ENCODE results near the gene RNASE13.

Gene RNASE13

DNA sequence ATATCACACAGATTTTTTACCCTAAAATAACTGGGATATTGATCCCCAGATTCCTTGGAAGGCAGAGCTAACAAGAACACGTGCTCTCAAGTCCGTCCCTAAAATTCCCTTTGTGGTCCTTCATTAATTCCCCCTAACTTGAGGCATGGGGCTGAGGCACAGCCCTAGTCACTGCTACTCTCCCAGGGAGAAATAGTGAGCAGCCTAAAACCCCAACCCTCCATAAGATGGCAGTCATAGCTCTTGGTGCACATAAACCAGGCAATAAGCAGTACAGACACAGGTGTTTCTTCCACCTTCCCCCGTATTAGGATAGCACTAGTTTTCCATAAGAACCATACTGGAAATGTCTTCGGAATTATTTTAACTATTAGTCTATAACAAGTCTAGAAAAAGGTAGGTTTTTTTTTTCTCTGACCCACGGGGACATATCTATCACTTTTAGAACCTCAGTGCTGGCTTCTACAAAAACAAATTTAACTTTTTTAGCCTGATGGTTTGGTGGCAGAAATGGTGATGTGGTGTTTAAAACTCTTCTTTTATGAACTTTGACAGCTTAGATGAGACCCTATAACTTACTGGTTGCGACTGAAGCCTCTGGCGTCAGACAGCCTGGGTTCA, 32.4 kb upstream of the RNASE13 start:
- no peak for DNase-seq (ENCODE audit: low read depth)

DNA sequence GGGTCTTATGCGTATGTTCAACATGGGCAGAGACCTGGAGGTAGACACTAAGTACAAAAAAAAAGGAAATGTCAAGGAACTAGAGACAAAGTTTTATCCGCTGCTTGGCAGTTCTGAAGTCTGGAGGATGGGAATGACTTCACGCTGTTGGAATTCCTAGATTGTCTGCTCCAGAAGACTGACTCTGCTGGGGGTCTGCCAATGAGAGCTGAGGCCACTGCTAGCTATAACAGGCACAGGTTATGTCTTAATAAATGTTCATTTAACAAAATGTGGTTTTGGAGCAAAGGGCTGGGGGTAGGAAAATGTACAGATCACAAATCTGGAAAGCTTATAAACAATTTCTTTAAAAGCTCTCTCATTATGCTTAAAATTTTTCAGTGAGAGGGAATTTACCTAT, 28.9 kb upstream of the RNASE13 start:
- no peak for DNase-seq (ENCODE audit: low read depth)

DNA sequence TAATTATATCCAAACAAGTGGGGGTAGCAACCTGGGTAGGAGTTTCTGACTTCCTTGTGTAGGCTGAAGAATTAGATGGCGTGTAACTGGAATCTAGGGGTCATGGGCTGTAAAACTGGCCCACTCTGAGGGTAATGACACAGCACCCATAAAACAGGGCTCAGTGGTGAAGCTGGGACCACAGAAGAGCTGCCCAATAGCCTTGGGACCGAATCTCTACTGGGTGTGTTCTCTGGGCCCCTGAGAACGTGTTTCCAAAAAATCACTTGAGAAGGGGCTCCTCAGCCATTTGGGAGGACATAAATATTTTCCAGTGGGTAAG, 26.7 kb upstream of the RNASE13 start:
- no peak for DNase-seq (ENCODE audit: low read depth)

DNA sequence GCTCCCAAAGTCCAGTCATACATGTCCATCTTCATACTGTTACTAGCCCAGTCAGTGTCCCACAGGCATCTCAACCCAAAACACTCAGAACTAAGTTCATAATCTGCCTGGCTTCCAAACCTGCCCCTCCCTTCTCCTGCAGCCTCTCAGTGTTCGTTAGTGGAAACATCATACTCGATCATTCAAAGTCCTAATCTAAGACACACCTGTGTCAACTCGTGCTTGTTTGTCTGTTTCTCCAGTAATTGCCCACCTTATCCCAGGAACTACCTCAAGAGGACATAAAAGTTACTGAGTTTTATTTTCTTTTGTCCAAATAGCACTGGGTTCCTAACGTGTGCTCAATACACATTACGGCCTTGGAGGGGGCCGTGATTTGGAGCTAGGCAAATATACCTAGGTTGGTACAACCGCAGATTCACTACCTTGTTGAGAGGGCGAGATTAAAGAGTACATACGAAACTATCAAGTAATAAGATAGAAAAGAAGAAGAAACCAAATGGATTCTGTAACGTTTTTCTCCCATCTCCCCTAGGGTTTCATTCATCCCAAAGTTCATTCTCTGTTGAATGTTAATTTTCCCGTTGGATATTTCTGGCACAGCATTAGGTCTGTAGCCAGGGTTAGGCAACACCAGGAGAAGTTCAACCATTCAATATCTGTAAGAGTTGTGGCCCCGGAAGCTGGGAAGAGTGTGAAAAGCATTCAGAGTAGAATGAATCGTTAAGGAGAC, 26.2 kb upstream of the RNASE13 start:
- DNase-seq (ENCODE audit: low read depth) = no peak

DNA sequence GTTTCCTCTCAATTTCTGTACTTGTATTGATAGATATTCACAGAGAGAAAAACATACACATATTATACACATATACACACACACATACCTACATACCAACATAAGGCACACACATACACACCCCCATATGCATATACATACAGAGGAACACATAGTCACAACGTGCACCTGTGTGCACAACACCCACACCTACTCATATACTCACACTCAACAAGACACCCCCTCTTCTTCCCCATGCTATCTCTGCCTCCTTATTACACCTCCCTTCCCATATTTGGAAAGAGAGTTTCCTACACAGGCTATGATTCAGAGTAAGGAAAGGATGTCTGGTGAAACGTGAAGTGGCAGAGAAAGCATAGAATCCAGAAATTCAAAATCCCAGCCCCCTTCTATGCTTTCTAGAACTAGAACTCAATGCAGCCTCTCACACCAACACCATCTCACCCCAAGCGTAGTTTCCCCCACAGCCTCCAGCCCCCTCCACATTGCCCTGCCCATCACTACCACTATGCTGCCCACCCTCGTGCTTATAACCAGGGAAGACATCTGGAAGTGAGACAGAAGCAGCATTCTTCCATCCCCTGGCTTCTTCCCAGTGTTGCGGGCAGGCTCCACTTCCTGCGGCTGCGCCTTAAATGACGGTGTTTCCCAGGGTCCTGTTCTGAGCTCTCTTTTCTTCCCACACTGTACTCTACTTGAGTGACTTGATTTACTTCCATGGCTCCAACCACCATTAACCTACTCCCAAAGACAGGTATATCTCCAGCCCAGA, 25.4 kb upstream of the RNASE13 start:
- no peak for DNase-seq (ENCODE audit: low read depth)

DNA sequence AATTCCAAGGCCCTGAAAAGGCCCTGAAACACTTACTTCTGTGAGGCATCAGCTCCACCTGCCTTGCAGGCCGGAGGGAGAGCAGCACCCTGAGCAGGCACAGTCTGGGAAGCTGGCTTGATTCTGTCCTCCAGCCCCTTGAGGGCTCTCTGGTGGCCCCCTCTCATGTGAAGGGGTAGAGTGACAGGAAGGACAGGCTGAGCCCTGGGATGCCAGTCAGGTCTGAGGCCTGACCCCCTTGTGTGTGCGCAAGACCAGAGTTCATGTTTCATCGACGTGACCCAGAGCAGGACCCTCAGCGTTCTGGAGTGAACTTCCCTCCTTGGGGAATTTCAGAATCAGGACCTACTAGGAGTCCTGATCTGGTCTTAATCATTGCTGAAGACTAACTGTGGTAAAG, 24.3 kb upstream of the RNASE13 start:
- no peak for DNase-seq (ENCODE audit: low read depth)

DNA sequence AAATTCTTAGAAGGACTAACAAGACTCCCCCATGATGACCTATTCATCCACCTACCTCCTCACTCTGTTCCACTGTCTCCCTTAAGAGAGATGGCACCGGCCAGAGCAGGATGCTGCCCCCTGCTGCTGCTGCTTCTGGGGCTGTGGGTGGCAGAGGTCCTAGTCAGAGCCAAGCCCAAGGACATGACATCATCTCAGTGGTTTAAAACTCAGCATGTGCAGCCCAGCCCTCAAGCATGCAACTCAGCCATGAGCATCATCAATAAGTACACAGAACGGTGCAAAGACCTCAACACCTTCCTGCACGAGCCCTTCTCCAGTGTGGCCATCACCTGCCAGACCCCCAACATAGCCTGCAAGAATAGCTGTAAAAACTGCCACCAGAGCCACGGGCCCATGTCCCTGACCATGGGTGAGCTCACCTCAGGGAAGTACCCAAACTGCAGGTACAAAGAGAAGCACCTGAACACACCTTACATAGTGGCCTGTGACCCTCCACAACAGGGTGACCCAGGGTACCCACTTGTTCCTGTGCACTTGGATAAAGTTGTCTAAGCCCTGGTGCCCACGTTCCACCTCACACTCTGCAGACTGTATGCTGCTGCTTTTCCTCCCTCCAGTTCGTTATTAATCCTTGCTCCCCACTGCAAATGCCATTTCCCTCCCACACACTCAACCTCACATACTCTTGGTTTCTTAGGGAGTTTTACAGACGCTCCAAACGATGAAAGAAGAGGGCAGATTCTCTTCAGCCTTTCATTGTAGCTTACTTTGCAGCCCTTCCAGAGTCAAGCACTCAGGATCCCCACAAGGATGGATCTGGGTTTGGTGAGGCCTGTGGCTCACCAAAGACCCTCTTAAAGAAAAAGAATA, 23.4 kb upstream of the RNASE13 start, which contains the start of gene RNASE8:
TSS of gene RNASE8 (plus strand) at position 20 of the 873 bp plus-strand sequence. CDS start at position 91, 71 bp downstream.
- DNase-seq (ENCODE audit: low read depth) = no peak

DNA sequence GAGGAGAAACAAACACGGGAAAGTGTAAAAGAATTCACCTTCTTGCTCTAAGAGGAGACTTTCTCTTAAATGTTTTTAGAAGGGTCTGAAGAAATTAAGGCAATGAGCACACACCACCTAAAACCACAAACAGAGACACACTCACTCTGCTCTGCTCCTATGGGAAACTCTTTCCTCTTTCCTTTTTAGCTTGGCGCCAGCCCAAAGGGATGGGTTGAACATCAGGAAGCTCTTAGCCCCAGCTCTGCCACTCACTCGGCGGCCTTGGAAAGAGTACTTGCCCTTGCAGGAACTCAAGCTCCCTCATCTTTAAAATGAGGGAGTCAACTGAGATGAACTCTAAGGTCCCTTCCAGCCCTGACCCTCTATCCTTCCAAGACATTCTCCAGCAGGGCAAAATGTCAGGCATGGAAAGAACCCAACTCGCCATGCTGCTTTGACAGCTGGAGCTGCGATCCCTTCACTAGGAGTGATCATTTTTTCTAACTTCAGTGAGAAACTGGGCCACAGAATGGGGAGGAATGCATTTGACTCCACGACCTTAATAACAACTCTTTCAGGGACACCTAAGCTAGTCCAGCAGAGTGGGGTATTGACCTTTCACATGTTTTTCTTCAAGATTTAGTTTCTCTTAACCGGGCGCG, 22.0 kb upstream of the RNASE13 start:
- no peak for DNase-seq (ENCODE audit: low read depth)

DNA sequence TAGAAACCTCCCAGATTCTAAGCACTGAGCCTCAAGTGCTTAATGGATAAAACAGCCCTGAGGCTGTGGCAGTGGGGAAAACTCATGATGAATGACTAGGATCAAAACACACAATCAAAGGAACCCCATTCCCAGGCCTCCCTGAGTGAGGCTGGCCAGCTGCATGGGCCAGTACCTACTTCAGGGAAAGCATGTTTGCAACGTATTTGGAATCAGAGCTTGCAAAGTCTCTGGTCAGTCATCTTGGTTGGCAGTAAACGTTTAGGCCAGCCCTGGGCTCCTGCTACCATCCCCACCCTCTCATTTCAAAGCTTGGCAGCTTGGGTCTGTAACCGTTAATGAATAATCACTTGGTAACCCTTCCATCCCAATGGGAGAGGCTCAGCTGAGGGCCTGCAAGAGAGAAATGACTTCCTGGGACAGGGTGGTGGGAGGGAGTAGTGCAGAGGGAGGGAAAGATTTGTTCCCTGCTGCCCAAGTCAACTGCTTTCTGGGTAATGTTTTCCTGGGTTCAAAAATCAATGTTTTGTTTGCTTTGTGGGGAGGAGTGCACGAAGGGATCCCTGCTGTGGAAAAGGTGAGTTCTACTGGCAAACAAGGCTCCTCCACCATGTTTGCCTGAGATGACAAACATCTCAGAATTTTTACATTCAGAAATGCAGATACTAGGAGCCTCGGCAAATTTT, 21.0 kb upstream of the RNASE13 start:
- DNase-seq (ENCODE audit: low read depth) = no peak

DNA sequence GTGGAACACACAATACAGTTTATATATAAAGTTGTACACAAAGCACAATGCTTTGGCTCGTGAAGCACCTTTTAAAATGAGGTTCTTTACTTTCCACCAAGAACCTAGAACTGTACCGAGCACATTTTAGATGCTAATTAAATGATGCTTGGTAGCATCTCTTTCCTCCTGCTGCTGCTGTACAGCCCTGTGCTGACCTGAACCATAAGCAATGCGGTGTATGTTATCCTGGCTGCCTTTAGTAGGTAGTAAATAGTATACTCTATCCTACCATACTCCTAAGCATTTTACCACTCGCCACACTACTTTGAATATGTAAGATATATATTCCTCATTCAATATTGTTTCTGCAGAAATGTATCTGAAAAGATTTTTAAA, 20.1 kb upstream of the RNASE13 start:
- no peak for DNase-seq (ENCODE audit: low read depth)

DNA sequence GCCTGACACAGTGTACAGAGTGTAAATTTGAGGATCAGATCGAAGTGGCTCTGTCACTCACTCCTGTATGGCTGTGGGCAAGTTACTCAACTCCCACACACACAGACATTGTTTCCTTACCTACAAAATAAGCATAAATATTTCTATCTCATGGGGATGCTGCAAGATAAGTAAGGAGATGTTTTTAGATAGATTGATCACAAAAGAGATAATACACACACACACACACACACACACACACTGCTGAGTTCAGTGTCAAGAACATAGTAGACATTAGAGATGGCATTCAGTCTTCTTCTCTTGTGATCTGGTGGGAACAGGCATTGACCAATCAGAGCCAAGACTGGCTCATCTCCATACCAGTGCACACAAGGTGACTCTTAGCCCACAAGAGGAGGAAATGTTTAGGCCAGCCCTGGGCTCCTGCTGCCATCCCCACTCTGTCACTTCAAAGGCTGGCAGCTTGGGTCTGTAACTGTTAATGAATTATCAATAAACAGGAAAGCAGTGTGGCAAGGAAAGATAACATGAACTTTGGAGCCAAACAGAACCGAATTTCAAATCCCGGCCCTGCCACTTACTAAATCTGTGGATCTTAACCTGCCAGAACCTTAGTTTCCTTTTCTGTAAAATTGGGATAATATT, 19.6 kb upstream of the RNASE13 start:
- DNase-seq (ENCODE audit: low read depth) = no peak

DNA sequence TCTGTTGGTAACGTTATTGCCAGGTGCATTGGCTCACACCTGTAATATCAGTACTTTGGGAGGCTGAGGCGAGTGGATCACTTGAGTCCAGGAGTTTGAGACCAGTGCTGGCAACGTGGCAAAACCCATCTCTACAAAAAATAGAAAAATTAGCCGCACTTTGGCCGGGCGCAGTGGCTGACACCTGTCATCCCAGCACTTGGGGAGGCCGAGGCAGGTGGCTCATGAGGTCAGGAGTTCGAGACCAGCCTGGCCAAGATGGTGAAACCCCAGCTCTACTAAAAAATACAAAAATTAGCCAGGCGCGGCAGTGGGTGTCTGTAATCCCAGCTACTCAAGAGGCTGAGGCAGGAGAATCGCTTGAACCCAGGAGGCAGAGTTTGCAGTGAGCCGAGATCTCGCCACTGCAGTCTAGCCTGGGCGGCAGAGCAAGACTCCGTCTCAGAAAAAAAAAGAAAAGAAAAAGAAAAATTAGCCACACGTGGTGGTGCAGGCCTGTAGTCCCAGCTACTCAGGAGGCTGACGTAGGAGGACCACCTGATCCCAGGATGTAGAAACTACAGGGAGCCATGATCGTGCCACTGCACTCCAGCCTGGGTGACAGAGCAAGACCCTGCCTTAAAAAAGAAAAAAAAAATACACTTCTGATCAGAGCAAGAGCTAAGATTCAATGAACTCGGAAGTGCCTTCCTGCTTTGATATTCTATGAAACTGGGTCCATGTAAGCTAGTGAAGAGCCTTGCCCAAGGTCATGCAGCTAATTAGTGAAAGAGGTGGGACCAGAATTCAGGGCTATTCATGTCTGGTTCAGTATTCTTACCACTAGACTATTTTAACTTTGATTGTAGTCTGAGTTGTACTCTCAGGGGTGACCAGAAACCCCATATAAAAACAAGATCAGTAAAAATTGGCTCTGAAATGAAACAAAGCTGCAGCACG, 18.8 kb upstream of the RNASE13 start:
- DNase-seq (ENCODE audit: low read depth) = no peak

DNA sequence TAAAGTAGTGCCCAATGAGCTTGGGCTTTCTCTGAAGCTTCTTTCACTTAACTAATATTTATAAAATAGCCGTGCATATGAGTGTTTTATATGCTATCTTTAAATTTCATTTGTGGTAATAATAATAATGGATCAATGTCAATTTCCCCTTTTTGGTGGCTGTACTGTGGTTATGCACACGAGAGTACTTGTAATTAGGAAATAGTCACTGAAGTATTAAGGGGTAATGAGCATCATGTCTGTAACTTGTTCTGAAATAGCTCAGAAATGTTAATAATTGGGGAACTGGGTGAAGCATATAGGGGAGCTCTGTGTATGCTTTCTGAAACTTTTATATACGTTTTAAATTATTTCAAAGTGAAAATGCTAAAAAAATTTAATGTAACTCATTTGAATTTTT, 16.0 kb upstream of the RNASE13 start:
- no peak for DNase-seq (ENCODE audit: low read depth)

DNA sequence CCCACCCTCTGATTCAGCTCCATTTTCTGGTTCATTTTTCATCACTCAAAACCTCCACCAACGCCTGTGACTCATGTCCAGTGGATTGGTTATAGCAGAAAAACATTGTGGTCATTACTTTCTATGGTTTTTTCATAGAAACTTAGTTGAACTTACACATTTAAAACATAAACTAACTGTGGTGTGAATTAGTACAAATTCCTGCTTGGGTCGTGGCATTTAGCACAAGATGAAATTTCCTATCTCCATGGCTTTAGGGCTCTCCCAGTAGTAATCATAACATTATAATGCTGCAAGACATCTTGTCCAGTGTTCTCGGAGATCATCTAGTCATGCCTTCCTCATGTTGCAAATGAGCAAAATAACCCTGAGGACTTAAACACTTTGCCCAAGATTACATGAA, 14.7 kb upstream of the RNASE13 start:
- DNase-seq (ENCODE audit: low read depth) = no peak

DNA sequence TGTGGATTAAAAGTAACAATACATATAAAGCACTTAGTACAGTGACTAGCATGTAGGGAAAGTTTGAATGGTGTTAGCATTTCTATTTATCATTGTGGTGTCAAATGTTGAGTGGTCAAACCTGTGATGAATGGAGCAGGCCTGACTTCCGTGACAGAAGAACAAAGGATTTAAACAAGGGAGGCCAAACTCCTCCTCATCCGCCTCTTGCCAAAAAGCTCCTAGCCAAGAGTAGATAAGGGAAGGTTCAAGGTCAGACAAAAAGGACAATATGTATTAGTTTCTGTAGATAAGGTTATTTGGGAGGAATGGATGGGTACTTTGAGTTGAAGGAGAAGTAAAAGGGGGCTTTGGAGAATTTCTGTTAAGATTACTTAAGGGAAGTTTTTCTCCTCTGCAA, 14.0 kb upstream of the RNASE13 start:
- no peak for DNase-seq (ENCODE audit: low read depth)

DNA sequence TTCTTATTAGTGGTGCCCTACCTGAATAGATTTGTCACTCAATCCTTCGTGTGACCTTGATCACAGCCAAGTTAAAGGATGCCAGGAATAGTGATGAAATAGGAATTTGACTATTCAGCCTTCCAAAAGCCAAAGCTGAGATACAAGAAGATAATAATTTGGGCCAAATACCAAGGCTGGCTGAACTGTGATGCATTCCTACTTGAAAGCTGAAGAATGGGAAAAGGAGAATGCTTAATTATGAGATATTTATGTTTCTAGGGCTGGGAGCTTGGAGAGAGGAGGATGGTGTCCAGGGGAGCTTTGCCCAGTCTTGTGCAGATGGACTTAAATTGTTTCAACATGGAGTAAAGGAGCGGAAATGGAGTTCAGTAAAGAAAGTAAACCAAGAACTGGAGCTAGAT, 12.8 kb upstream of the RNASE13 start:
- no peak for DNase-seq (ENCODE audit: low read depth)

DNA sequence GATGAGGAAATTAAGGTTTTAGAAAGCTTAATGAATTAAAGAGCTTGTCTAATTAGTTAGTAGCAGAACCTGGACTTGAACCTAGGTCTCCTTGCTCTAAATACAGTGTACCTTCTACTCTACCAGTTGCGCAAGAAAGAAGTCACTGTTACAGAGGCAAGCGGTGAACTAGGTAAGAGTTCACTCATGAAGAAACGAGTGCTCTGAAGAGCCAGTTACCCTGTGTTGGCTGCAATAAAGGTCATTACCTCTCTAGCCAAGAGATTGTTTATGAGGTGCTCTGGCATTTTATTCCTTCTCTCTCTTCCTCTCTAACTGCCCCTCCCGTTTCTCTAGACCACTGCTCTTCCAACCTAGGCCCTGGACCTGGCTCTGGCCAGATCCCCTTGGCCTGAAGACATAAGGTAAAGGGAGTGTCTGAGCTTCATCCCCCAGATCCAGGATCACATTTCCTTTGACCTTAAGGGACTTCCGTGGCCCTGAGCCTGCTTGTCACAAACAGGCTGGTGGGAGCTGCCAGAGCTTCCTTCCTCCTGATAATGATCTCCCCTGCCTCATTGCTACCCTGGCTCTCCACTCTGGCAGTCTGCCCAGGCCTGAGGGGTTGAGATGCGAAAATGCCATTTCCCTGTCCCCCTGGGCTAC, 9.5 kb upstream of the RNASE13 start:
- no peak for DNase-seq (ENCODE audit: low read depth)

DNA sequence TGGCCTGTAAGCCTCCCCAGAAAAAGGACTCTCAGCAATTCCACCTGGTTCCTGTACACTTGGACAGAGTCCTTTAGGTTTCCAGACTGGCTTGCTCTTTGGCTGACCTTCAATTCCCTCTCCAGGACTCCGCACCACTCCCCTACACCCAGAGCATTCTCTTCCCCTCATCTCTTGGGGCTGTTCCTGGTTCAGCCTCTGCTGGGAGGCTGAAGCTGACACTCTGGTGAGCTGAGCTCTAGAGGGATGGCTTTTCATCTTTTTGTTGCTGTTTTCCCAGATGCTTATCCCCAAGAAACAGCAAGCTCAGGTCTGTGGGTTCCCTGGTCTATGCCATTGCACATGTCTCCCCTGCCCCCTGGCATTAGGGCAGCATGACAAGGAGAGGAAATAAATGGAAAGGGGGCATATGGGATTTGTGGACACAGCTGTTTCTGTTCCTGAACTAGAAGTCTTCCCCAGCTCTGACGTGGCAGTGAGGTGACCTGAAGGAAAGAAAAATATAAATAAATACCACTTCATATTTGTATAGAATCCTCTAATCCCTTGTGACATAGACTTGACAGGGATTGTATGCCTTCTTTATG, 8.9 kb upstream of the RNASE13 start:
- DNase-seq (ENCODE audit: low read depth) = no peak

DNA sequence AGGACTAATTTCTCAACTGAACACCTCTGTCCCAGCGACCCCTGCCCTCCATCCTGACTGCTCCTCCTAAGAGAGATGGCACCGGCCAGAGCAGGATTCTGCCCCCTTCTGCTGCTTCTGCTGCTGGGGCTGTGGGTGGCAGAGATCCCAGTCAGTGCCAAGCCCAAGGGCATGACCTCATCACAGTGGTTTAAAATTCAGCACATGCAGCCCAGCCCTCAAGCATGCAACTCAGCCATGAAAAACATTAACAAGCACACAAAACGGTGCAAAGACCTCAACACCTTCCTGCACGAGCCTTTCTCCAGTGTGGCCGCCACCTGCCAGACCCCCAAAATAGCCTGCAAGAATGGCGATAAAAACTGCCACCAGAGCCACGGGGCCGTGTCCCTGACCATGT, 8.3 kb upstream of the RNASE13 start:
- DNase-seq (ENCODE audit: low read depth) = no peak

All from T follicular helper cell (primary cell).